ENCODE results near the gene TMEM170B.
A peak's percentile ranks its signal among the peaks of the same experiment; 100 is the strongest.

The TMEM170B gene

GRCh38 chr6:11584244-11584643 is 46.7 kb downstream of the TMEM170B start:
- DNase-seq: no peak

GRCh38 chr6:11585426-11586016 is 48.0 kb downstream of the TMEM170B start:
- no peak for DNase-seq

GRCh38 chr6:11586117-11586516 is 48.6 kb downstream of the TMEM170B start:
- DNase-seq: no peak

- no peak for DNase-seq
Measured at GRCh38 chr6:11586536-11586935, 49.0 kb downstream of the TMEM170B start.

GRCh38 chr6:11589261-11589660 is 51.7 kb downstream of the TMEM170B start:
- no peak for DNase-seq

DNA sequence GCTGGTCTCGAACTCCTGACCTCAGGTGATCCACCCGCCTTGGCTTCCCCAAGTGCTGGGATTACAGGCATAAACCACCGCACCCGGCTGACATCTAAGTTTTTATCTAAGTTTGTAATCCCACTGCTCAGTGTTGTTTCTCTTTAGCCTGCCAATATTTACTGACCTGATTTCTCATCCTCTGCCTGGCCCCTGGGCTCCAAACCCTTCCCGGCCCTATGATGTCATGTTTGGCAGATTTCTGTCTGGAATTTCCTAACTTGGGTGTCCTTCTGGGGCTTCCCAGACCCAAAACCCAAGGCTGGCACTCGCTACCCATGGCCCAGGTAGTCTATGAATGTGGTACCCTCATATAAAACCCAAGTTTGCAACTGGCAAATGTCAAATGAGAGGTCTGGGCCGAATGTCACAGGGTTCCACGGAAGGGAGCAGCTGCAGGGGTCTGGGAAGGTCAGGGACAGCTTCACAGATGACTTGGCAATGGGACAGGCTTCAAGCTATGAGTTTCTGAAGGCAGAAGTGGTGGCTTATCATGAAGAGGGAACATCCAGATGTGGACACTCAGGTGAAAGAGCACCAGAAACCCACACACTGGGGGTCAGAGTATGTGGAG is 54.9 kb downstream of the TMEM170B start:
- no peak for DNase-seq

- no peak for DNase-seq
Measured at GRCh38 chr6:11593096-11593495, 55.5 kb downstream of the TMEM170B start.

DNA sequence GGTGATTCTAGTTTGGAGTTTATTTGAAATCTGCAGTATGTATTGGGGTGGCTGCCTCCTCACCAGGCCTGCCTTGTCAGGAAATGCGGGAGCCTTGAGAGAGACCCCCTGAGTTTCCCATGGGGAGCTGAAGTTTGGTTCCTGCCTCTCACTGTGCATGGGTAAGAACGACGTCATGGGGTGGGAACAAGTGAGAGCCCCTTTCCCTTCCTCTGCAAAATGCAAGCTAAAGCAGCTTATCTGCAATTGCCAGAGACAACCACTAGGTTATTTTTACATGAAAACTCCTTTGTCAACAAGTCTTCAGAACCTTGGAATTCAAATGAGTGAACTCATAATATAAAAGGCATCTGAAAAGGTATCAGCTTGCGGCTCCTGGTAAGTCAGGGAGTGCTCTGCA is 58.4 kb downstream of the TMEM170B start:
- no peak for DNase-seq

DNA sequence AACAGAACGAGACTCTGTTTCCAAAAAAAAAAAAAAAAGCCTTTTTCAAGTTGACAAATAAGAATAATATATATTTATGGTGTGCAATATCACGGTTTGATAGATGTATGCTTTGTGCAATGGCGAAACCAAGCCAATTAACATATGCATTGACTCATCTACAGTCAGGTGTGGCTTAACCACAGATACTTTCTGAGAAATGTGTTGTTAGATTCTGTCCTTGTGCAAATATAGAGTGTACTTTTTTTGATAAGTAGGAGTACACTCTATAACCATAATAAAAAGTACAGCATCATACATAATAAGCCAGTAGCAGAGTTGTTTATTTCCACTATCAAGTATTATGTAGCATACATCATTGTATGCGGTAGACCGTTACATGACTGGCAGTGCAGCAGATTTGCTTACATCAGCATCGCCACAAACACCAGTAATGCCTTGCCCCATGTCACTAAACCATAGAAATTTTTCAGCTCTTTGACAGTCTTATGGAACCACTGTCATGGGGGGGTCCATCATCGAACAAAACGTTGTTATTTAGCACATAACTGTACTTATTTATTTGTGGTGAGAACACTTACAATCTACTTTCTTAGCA is 59.2 kb downstream of the TMEM170B start:
- no peak for DNase-seq

GRCh38 chr6:11598687-11599086 is 61.1 kb downstream of the TMEM170B start:
- DNase-seq: no peak

DNA sequence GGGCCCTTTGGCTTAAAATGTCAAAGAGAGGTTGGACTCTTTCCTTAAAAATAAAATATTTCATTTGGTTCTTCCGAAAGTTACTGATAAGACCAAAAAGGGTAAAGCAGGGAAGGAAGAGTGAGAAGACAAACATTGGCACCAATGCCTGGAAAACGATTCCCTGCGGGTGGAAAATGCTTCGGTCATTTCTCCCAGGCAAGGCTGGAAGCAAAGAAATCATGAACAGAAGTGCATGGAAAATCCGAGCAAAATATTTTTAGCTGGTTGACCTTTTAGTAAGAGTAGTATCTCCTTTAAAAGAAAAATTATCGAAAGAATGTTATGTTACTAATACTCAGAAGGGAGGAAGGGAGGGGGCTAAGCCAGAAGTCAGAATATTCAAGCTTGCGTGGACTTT is 62.7 kb downstream of the TMEM170B start:
- DNase-seq: no peak

DNA sequence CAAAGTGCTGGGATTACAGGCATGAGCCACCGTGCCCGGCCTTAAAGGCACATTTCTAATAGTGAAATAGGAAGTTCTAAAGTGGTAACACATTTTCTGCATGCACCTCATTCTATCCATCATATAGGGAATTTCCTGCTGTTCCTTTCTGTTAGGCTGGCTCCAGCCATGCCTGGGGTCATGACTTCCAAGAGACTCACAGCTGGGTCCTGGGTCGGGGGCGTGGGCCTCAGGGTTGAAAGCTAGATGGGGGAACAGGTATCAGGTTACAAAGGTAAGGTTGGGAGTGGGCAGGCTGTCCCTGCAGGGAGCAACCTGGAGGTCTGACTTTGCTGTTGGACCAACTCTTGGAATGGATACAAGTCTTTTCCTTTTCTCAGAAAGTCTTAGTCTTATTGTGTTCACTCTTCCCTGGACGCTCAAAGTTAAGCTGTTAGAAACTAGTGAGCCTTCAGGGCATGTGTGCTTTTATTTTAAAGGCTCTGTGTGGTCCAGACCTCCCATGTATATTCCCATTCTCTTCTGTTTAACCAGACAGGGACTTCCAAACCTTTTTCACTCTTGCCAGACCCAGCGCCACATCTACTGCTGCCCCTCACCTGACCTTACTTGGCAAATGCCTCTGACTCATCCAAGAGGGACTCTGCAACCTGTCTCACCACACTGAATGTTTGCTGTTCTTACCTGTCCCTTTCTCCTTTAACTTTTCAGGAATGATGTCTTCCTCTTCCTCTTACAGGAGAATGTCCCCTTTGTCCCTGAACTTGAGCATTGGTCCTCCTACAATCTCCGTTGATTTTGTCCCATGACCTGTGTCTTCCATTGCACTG is 64.4 kb downstream of the TMEM170B start:
- no peak for DNase-seq

DNA sequence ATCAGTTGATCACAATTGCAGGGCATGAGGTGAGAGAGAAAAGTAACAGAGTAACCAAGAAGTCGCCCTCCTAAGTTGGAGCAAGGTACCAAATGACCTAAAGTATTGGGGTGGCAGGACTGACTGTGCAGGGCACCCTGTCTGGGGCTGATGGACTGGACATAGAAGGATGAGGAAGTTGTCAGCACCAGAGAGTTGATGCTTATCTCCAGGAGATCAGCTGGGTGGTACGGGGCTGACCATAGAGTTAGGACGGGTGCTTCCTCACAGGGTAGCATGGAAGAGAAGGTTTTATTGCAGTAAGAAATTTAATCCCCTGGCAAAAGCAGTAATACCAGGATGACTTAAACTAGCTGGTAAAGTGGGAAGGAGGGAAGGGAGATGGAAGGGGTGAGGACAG is 66.7 kb downstream of the TMEM170B start:
- no peak for DNase-seq

- DNase-seq: no peak
Measured at GRCh38 chr6:11604836-11605506, 67.4 kb downstream of the TMEM170B start.

DNA sequence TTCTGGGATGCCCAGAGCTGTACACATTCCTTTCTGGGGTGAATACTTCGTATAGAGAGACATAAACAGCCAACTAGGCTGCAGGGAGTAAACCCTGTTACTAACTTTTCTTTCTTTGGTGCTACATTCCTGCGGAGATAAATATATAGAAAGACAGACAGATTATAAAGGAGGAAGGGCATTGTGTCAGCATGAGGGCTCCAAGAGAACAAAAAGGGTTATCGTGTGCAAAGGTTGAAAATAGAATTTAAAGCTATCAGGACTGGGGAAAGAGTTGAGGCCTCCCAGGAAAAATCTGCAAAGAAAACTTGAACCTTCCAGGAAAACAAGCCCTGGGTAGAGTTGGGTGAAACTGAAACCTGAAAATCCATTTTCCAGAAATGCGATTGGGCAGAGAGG is 68.0 kb downstream of the TMEM170B start:
- DNase-seq: no peak

- DNase-seq: peak in 4 of 58 donors; percentile 9 to 15 (median 12)
Measured at GRCh38 chr6:11606332-11606731, 68.8 kb downstream of the TMEM170B start.

DNA sequence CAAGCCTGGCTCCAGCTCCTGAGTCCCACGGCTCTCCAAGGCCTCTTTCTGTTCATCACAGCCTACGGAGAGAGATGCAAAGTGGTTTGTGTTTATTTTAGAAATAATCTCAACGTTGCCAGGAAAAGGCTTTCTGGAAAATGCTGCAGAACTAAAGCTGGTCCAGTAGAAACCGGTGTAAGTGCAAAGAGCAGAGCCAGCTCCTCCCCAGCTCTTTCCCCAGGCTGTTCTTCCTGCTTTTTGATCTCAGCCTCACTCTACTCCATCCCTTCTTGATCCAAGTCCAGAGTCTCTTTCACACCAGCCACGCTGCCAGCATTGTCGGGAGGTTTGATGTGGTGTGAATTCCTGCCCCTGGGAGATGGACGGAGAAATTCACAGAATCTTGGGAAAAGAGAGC is 69.8 kb downstream of the TMEM170B start:
- DNase-seq: peak in 13 of 58 donors; percentile 3 to 44 (median 14)

DNA sequence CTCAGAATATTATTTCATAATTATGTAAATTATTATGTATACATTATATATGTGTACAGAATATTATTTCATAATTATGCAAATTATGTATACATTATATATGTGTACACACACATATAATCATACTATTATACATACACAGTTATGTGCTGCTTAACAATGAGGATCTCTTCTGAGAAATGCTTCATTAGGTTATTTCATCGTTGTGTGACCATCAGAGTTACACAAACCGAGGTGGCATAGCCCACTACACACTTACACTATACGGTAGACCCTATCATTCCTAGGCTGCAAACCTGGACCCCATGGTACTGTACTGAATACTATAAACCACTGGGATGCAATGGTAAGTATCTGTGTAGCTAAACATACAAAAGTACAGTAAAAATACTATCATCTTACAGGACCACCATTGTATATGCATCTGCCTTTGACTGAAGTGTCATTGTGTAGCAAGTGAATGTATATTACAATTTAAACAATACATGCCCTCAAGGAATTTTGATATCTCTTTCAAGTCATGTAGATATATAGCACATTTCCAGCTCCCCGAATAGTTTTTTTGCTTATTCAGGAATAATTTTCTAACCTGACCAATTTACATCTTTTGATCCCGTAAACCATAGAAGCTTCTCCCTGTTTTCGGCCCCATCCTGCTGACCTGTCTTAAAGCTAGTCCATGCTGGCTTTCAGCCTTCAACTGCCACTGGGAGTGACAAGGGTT is 71.2 kb downstream of the TMEM170B start:
- DNase-seq: no peak

DNA sequence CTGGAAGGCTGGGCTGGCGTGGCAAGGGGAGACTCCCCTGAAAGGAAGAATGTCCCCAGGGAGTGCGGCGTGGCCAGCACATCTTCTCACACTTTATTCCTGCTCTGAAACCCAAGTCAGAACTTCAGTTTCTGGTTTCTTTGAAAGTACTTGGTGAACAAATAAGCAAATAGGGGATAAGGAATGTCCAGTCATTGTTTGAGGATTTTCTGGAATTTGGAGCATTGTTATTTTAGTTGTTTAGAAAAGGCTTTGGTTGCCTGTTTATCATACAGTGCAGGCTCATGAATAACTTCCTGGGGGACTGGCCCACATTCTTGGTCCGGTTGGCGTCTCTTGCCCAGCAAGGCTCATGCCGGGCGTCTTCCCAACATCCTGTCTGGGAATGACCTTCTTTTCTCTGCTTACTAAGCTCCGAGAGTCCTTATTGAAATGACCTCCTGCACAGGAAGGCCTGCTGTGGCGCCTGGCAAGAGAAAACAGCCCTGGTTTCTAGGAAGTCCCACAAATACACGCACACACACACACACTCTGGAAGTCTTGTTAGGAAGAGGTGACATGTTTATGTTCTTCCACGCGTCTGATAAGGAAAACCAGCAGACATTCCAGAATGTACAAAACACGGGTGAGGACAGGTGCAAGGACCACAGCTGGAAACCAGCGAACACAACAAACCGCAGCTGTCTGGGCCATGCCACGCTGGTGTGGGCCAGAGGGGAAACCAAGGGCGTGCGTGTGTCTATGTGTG is 71.9 kb downstream of the TMEM170B start:
- peak in 48 of 58 donors; percentile 5 to 80 (median 36) for DNase-seq

GRCh38 chr6:11613336-11613735 is 75.8 kb downstream of the TMEM170B start:
- no peak for DNase-seq
